Hematopoietic multipotent progenitor cell treated with erythropoietin and hydrocortisone succinate and interleukin-3 and kit ligand, for 17 days (in vitro differentiated cells): Measurements from ENCODE around the gene POLR2F.
A peak's percentile ranks its signal among the peaks of the same experiment; 100 is the strongest.
"Not testable (repeated sequence)": the region's sequence is repeated elsewhere in the genome, so short reads cannot be mapped to it uniquely, and the experiment has no call there.

ENCODE experiments used
- DNase-seq: peaks from one replicate; pipeline ENCODE4 v3.0.0-alpha.2; 2015; ENCODE audit warnings: low spot score

POLR2F gene

GRCh38 chr22:37925330-37925729 lies 28.2 kb upstream of the POLR2F start:
- DNase-seq, result no peak

GRCh38 chr22:37925767-37926166 lies 27.7 kb upstream of the POLR2F start:
- DNase-seq, result no peak

GRCh38 chr22:37926358-37926757 lies 27.1 kb upstream of the POLR2F start:
- no peak for DNase-seq

GRCh38 chr22:37926771-37927636 lies 26.5 kb upstream of the POLR2F start:
- DNase-seq, result peak; percentile 25

GRCh38 chr22:37927637-37927936 lies 25.9 kb upstream of the POLR2F start:
- DNase-seq, result no peak

GRCh38 chr22:37929390-37929789 lies 24.1 kb upstream of the POLR2F start:
- no peak for DNase-seq

- DNase-seq, result peak; percentile 29
Observed at GRCh38 chr22:37930270-37930951, 23.1 kb upstream of the POLR2F start.

- no peak for DNase-seq
Observed at GRCh38 chr22:37930952-37931440, 22.5 kb upstream of the POLR2F start.

GRCh38 chr22:37931893-37932389 lies 21.6 kb upstream of the POLR2F start:
- DNase-seq, result no peak

- DNase-seq, result no peak
Observed at GRCh38 chr22:37932401-37932800, 21.1 kb upstream of the POLR2F start.

GRCh38 chr22:37932821-37933578 lies 20.5 kb upstream of the POLR2F start:
- DNase-seq, result no peak

GRCh38 chr22:37933711-37934376 lies 19.7 kb upstream of the POLR2F start:
- peak; percentile 84 for DNase-seq

GRCh38 chr22:37940698-37941376 lies 12.7 kb upstream of the POLR2F start:
- DNase-seq, result peak; percentile 2

- no peak for DNase-seq
Observed at GRCh38 chr22:37942133-37942532, 11.4 kb upstream of the POLR2F start.

GRCh38 chr22:37943136-37943824 lies 10.2 kb upstream of the POLR2F start:
- peak; percentile 2 for DNase-seq

GRCh38 chr22:37943825-37944198 lies 9.7 kb upstream of the POLR2F start:
- no peak for DNase-seq

GRCh38 chr22:37944423-37944822 lies 9.1 kb upstream of the POLR2F start:
- not testable (repeated sequence) for DNase-seq

- DNase-seq, result peak; percentile 2
Observed at GRCh38 chr22:37947142-37947795, 6.2 kb upstream of the POLR2F start.

GRCh38 chr22:37951305-37951704 lies 2.2 kb upstream of the POLR2F start:
- no peak for DNase-seq

GRCh38 chr22:37952629-37953028 lies 870 bp upstream of the POLR2F start:
- not testable (repeated sequence) for DNase-seq
